ENCODE measurements around the gene CWF19L2.

DNA sequence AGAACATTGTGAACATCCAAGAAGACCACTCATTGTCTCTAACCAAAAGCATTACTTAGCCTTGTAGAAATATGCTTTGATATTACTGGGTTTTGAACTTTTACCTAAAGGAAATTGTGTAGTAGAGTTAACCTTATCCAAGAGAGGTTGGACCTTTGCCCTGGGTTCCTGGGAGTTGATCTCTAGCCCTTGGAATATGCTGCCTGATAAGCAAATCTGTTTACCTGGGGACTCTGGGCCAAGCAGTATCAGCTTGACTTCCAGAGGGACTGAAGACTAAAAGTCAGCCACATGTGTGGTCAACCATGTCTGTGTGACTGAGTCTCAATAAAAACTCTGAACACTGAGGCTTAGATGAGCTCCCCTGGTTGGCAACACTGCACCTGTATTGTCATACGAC is 44.1 kb upstream of the CWF19L2 start:
- TF ChIP-seq, protein P1, sequence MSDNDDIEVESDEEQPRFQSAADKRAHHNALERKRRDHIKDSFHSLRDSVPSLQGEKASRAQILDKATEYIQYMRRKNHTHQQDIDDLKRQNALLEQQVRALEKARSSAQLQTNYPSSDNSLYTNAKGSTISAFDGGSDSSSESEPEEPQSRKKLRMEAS (IDR thresholded peaks at IDR 0.05) = no peak
- TF ChIP-seq, protein P2, sequence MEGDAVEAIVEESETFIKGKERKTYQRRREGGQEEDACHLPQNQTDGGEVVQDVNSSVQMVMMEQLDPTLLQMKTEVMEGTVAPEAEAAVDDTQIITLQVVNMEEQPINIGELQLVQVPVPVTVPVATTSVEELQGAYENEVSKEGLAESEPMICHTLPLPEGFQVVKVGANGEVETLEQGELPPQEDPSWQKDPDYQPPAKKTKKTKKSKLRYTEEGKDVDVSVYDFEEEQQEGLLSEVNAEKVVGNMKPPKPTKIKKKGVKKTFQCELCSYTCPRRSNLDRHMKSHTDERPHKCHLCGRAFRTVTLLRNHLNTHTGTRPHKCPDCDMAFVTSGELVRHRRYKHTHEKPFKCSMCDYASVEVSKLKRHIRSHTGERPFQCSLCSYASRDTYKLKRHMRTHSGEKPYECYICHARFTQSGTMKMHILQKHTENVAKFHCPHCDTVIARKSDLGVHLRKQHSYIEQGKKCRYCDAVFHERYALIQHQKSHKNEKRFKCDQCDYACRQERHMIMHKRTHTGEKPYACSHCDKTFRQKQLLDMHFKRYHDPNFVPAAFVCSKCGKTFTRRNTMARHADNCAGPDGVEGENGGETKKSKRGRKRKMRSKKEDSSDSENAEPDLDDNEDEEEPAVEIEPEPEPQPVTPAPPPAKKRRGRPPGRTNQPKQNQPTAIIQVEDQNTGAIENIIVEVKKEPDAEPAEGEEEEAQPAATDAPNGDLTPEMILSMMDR (IDR thresholded peaks at IDR 0.05; ENCODE audit: control extremely low read depth in 1 of 3, insufficient read depth in 1 of 3, low read depth in 1 of 3, low read length in 3 of 3) = no peak
- TF ChIP-seq POLR2AphosphoS5 (IDR thresholded peaks at IDR 0.05; ENCODE audit: low read depth, low read length) (no peak), SRF (IDR thresholded peaks at IDR 0.05; ENCODE audit: low read depth, low read length) (no peak), HDAC6 (IDR thresholded peaks at IDR 0.05; ENCODE audit: low read depth, low read length) (no peak), POLR2A (IDR thresholded peaks at IDR 0.05; ENCODE audit: control extremely low read depth in 1 of 2, low read depth in 2 of 2, low read length in 2 of 2) (no peak), HDAC2 (IDR thresholded peaks at IDR 0.05; ENCODE audit: borderline replicate concordance in 1 of 2, low read depth in 2 of 2, low read length in 2 of 2) (no peak)
